ENCODE results near the gene CHL1.

CHL1 gene

GRCh38 chr3:196311-197148 lies at the start of gene CHL1:
Gene CHL1, plus strand, starts transcription at chr3:196763. Its CDS starts 123,014 bp downstream, at chr3:319777.
- DNase-seq (ENCODE audit: low spot score) (no peak), FAIRE-seq (no peak)

GRCh38 chr3:151614-152189 lies 44.9 kb upstream of the CHL1 start:
- no peak for FAIRE-seq
- DNase-seq (ENCODE audit: low spot score), result no peak

DNA sequence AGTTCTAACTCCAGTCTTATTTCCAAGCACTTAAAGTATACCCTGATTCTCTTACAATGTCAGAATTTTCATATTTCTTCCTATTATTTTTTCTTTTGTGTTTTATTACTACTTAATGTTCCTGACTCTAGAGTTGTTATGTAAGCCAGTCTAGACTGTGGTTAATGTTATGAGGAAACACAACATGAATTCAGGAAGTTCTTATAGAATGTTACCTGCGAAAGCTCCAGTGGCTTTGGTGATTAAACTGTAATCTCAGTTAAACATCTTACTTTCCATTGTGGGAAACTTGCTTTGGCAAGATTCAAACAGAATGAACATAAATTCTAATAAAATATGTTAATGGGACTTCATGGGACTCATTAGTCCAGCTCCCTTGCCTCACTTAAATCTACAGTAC lies 36.6 kb upstream of the CHL1 start:
- FAIRE-seq (no peak), DNase-seq (ENCODE audit: low spot score) (no peak)

GRCh38 chr3:166071-166470 lies 30.5 kb upstream of the CHL1 start:
- no peak for FAIRE-seq

GRCh38 chr3:166799-167198 lies 29.8 kb upstream of the CHL1 start:
- FAIRE-seq (no peak), DNase-seq (ENCODE audit: low spot score) (no peak)

More at GRCh38 chr3:166071-166470, 30.5 kb upstream of the CHL1 start:
- no peak for DNase-seq (ENCODE audit: low spot score)

GRCh38 chr3:173886-174285 lies 22.7 kb upstream of the CHL1 start:
- no peak for FAIRE-seq
- no peak for DNase-seq (ENCODE audit: low spot score)

GRCh38 chr3:184976-185375 lies 11.6 kb upstream of the CHL1 start:
- DNase-seq (ENCODE audit: low spot score) (no peak), FAIRE-seq (no peak)

DNA sequence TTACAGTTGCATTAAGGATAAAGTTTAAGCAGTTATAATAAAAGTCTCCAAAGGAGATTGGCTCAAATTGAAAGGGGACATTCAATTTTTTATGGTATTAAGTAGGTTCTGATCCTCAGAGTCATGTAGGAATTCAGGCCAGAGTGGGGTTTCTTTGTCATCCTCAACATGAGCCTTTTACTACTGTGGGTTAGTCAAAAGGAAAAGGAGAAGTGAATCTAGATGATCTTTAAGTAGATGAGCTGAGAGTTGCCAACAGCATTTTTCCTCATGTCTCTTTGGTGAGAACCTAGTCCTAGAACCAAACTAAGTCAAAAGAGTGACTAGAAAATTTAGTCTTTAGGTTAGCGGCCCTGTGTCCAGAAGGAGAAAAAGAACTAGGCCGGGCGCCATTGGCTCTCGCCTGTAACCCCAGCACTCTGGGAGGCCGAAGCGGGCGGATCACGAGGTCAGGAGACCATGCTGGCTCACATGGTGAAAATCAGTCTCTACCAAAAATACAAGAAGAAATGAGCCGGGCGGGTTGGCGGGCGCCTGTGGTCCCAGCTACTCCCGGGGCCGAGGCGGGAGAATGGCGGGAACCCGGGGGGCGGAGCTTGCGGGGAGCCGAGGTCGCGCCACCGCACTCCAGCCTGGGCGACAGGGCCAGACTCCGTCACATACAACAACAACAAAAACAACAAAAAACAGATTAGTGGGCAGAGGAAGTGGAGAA lies 4.2 kb upstream of the CHL1 start:
- DNase-seq (ENCODE audit: low spot score) (no peak), FAIRE-seq (no peak)

DNA sequence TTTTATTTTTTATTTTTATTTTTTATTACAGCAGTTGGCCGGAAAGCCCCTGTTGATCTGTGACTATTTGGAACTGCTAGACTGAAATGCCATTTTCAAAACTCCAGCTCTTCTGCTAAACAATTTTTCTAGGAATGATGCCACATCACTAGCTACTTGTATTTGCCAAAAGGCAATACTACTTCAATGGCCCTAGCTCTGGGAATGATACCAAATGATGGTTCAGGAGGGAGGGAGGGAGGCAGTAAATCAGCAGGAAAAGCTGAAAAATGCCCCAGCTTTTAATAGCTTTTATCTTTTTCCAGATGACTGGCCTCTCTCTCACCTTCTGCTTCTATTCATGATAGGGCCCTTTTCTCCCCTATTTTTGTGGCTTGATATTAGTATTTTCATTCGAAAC lies 2.6 kb upstream of the CHL1 start:
- FAIRE-seq (no peak), DNase-seq (ENCODE audit: low spot score) (no peak)

- no peak for FAIRE-seq
Measured at GRCh38 chr3:194421-194820, 2.1 kb upstream of the CHL1 start.

GRCh38 chr3:195666-196065 lies 897 bp upstream of the CHL1 start:
- FAIRE-seq, result no peak
- no peak for DNase-seq (ENCODE audit: low spot score)

More at GRCh38 chr3:194421-194820, 2.1 kb upstream of the CHL1 start:
- no peak for DNase-seq (ENCODE audit: low spot score)

GRCh38 chr3:197149-197827 lies 725 bp downstream of the CHL1 start:
- DNase-seq (ENCODE audit: low spot score) (no peak), FAIRE-seq (no peak)

GRCh38 chr3:197828-198491 lies 1.4 kb downstream of the CHL1 start:
- no peak for FAIRE-seq
- DNase-seq (ENCODE audit: low spot score), result no peak

DNA sequence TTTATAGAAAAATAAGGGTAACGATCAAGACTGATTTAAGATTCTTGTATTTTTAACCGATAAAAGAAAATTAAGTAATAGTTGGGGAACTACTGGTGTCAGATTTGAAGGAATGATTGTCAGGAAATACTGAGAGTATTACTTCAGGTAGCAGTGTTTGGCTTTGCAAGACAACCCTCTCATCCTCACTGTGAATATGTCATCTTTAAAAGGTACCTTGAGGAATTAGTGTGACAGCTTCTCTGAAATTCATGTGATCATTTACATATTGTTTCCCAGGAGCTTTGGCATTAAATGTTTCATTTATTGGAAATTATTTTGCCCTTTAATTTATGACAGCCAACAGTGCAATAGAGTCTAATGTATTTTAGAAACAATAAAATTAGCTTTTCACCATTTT lies 3.3 kb downstream of the CHL1 start:
- no peak for FAIRE-seq
- DNase-seq (ENCODE audit: low spot score), result no peak

DNA sequence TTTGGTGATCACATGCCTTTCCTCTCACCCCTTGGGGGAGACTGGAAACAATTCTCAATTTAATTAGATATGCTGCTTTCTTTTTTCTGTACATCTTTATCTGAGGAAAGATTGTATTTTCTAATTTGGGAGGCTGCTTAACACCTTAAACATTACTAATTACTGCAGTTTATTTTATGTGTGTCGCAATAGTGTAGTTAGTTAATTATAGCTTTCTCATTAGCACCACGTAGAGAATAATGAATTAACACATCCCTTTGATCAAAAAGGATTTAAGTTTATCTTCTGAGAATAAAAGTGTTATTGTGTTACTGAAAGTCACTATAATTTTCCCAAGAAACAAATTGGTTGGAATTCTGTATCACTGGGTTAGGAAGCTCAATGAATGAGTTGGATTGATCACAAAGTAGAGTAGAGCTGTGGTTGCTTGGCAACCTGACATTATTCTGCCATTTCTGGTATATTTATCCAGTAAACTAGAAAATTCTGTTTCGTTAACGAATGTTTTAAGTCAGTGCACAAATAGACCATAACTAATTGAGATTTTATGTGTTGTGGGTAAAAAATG lies 4.3 kb downstream of the CHL1 start:
- FAIRE-seq (no peak), DNase-seq (ENCODE audit: low spot score) (no peak)

- DNase-seq (ENCODE audit: low spot score) (no peak), FAIRE-seq (no peak)
Measured at GRCh38 chr3:204102-204501, 7.5 kb downstream of the CHL1 start.

DNA sequence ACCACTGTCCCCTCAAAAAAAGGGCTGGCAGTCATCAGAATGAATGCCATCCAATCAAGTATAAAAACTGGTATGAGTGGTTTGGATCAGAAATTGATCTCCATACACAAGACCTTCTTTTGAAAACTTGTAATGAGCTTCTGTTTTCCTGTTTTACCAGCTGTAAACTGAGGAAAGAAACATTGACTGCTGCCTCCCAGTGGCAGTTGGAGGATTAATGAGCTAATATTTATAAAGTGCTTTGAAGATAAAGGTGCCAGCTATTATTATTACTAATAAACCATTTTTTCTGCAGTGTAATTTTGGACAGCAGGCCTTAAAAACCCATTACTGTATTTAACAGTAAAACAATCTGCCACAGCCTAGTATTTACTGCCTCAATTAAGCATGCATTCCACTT lies 11.4 kb downstream of the CHL1 start:
- no peak for FAIRE-seq

GRCh38 chr3:210669-211068 lies 14.1 kb downstream of the CHL1 start:
- DNase-seq (ENCODE audit: low spot score) (no peak), FAIRE-seq (no peak)

More for the DNA sequence above, 11.4 kb downstream of the CHL1 start:
- no peak for DNase-seq (ENCODE audit: low spot score)

GRCh38 chr3:212432-212831 lies 15.9 kb downstream of the CHL1 start:
- FAIRE-seq (no peak), DNase-seq (ENCODE audit: low spot score) (no peak)

DNA sequence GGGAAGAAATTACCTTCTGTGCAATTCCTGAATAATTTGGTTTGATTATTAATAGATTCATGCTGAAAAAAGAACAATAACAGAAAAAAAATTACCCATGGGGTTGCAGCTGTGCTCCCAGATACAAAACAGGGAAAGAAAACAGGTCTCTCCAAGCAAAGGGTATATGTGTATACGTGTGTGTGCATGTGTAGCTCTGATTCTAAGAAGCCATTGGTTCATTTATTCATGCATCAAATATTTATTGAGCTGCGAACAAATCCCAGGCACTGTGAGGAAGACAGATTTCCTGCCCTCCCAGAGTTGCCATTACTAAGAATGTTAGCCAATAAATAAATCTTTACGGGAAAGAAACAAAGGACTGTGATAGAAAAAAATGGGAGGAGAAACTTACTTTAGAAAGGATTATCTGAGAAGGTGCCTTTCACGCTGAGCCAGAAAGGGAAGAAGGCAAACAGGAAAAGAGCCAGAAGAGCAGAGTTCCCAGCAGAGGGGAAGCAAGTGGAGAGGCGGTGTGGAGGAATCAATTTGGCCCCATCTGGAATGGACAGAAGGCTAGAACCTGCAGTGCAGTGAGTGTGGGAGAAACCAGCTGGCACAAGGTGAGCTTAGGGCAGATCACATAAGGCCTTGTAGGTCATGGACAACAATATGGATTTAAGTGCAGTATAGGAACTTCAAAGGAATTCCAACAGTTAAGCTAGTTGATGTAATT lies 20.7 kb downstream of the CHL1 start:
- DNase-seq (ENCODE audit: low spot score) (no peak), FAIRE-seq (no peak)

All from RCC 7860 (cell line).